Lower leg skin (tissue), 4 donors: Measurements from ENCODE around the gene ZCWPW1. TPM values are rescaled to one million over a fixed set of nuclear protein-coding genes. Genes with fewer than 3 reads are reported as not detected.
"Not testable (repeated sequence)": the region's sequence is repeated elsewhere in the genome, so short reads cannot be mapped to it uniquely, and the experiment has no call there.

Experiments used
- DNase-seq, 2 donors: peaks; one replicate each; pipeline ENCODE4 v3.0.0-alpha.2; 2019; ENCODE audit warnings: low spot score in 2 of 2
- H3K4me3 ChIP-seq: fragments of 200-600 bp; sonication (generic); 2 replicates; pipeline ENCODE4 v1.5.1; 2017; ENCODE audit warnings: mild to moderate bottlenecking, low read depth; ENCODE audit not compliant: poor library complexity, severe bottlenecking
- CTCF ChIP-seq, 3 donors: fragments of 450-650 bp; IDR thresholded peaks; one replicate each; pipeline ENCODE4 v1.5.1; 2016; ENCODE audit warnings: antibody characterized with exemption in 3 of 3, mild to moderate bottlenecking in 3 of 3, moderate library complexity in 2 of 3
- POLR2A ChIP-seq, 2 donors: fragments of 450-650 bp; IDR thresholded peaks; one replicate each; pipeline ENCODE4 v1.6.1; 2016 to 2017; ENCODE audit warnings: antibody characterized with exemption in 2 of 2, mild to moderate bottlenecking in 1 of 2, moderate library complexity in 1 of 2
- WGBS, 2 donors: methylation state at CpG; one replicate each; pipeline ENCODE4 v1.1.5; 2018; 5-methylcytosine and 5-hydroxymethylcytosine counted together
- intact Hi-C: fragments of 100-400 bp; cut with DNase I; formaldehyde crosslinking; loops from one replicate; pipeline ENCODE4 v1.15.0; 2023; ENCODE audit warnings: low total_unique reads
- total RNA-seq, 4 donors: library from RNA; depleted of rRNA; stranded (reverse); fragments of >200 nt; gene quantifications; one replicate each; pipeline ENCODE4 v1.1.0, GENCODE V29; 2016

Gene ZCWPW1
- total RNA-seq, 4 donors from 2014 or later = 2.2 to 6.3 (median 4.6) TPM

- no peak overlapping the region for H3K4me3 ChIP-seq
- intact Hi-C loops = no loop called here
- no peak for DNase-seq
- WGBS, 2 donors = 84 to 96% methylated on average over 3 of the region's 3 CpGs
- no peak for TF ChIP-seq CTCF (IDR thresholded peaks at IDR 0.05)
- no peak for TF ChIP-seq POLR2A (IDR thresholded peaks at IDR 0.05)
These were observed 52.4 kb downstream of the ZCWPW1 start for GRCh38 chr7:100376066-100376465.

GRCh38 chr7:100374601-100375000, 53.9 kb downstream of the ZCWPW1 start:
- no peak for TF ChIP-seq POLR2A (IDR thresholded peaks at IDR 0.05)
- no peak for TF ChIP-seq CTCF (IDR thresholded peaks at IDR 0.05)
- no peak overlapping the region for H3K4me3 ChIP-seq
- WGBS, 2 donors = 77 to 81% methylated on average over 5 of the region's 5 CpGs
- intact Hi-C loops = no loop called here
- no peak for DNase-seq

- 68 to 76% methylated on average over 15 of the region's 15 CpGs for WGBS, 2 donors
- H3K4me3 ChIP-seq, intact Hi-C loops, DNase-seq: not testable (repeated sequence)
These were observed 54.5 kb downstream of the ZCWPW1 start for GRCh38 chr7:100373870-100374598.

- 57 to 60% methylated on average over 10 to 12 of the region's 12 CpGs for WGBS, 2 donors
- no peak for TF ChIP-seq POLR2A (IDR thresholded peaks at IDR 0.05)
- TF ChIP-seq CTCF (IDR thresholded peaks at IDR 0.05) = no peak
- no peak within 1 kb of the TSS for H3K4me3 ChIP-seq
- DNase-seq = no peak
- intact Hi-C loops = no loop called here
These were observed 55.2 kb downstream of the ZCWPW1 start, which contains the start of gene PILRA for GRCh38 chr7:100373261-100373831. Gene PILRA (plus strand): TSS chr7:100373487. CDS start chr7:100373657, 170 bp downstream.

GRCh38 chr7:100372694-100373093, 55.8 kb downstream of the ZCWPW1 start:
- TF ChIP-seq CTCF (IDR thresholded peaks at IDR 0.05) (no peak), POLR2A (IDR thresholded peaks at IDR 0.05) (no peak)
- no peak overlapping the region for H3K4me3 ChIP-seq
- no peak for DNase-seq
- WGBS, 2 donors = 57 to 58% methylated on average over 5 of the region's 6 CpGs
- intact Hi-C loops = no loop called here

- intact Hi-C loops = no loop called here
- 41 to 43% methylated on average over 5 to 8 of the region's 8 CpGs for WGBS, 2 donors
- no peak for TF ChIP-seq POLR2A (IDR thresholded peaks at IDR 0.05)
- no peak for TF ChIP-seq CTCF (IDR thresholded peaks at IDR 0.05)
- no peak for DNase-seq
- H3K4me3 ChIP-seq = no peak overlapping the region
These were observed 56.2 kb downstream of the ZCWPW1 start for GRCh38 chr7:100372256-100372655.
